ENCODE measurements around the gene TMEM60. TPM values are rescaled to one million over a fixed set of nuclear protein-coding genes. Genes with fewer than 3 reads are reported as not detected.

Gene TMEM60
- total and polyA plus RNA-seq, 2 of the 8 experiments (the other 6 are each of a cell fraction or from before 2014, with no cell fraction given): 22.1 to 29.2 TPM

GRCh38 chr7:77819021-77819420, 20.8 kb upstream of the TMEM60 start:
- H3K23me2 ChIP-seq (ENCODE audit: low read depth, low read length): no peaks in the 10 kb centered on the region
- no peak overlapping the region for H2BK12ac ChIP-seq (ENCODE audit: low read depth, low read length)
- H4K20me1 ChIP-seq (replicated peaks in 1 of 2; ENCODE audit: control insufficient read depth in 1 of 2, insufficient read depth in 2 of 2, low read length in 2 of 2): no peaks in the 10 kb centered on the region
- DNase-seq (ENCODE audit: low read depth in 1 of 2, low spot score in 2 of 2): no peak
- H2BK120ac ChIP-seq (replicated peaks; ENCODE audit: low read depth, low read length): no peak overlapping the region
- no peak for FAIRE-seq
- H3K79me2 ChIP-seq (ENCODE audit: control insufficient read depth in 1 of 2, insufficient read depth in 2 of 2, low read length in 2 of 2): peaks cover 0 to 16% of the 10 kb centered on the region in 2 experiments; a peak in 2 of 4 replicates
- H3K4ac ChIP-seq (replicated peaks; ENCODE audit: insufficient read length, low read depth, low read length): no peak overlapping the region
- no peak overlapping the region for H3K56ac ChIP-seq (replicated peaks; ENCODE audit: insufficient read length, low read depth, low read length)
- no peak overlapping the region for H3K18ac ChIP-seq (ENCODE audit: extremely low read depth, low read length)
- H3K27me3 ChIP-seq (replicated peaks in 1 of 4; ENCODE audit: control insufficient read depth in 3 of 4, extremely low read depth in 1 of 4, insufficient read depth in 3 of 4, low read length in 3 of 4): no peaks in the 10 kb centered on the region
- no peak overlapping the region for H4K91ac ChIP-seq (replicated peaks; ENCODE audit: insufficient read length, low read length)
- no peaks in the 10 kb centered on the region for H3K4me1 ChIP-seq (replicated peaks in 1 of 4; ENCODE audit: control insufficient read depth in 3 of 4, insufficient read depth in 4 of 4, low read length in 3 of 4)
- CTCF ChIA-PET (ENCODE audit: partially characterized antibody): no interaction called here
- POLR2A ChIA-PET (ENCODE audit: partially characterized antibody): no interaction called here
- H2AK5ac ChIP-seq (ENCODE audit: low read depth, low read length): no peak overlapping the region
- 0 out of 8 replicates have a peak, but pooled peaks cover 0 to 3% (median 0%) of the 10 kb centered on the region in 4 experiments for H3K36me3 ChIP-seq (ENCODE audit: control insufficient read depth in 2 of 4, insufficient read depth in 4 of 4, low read length in 3 of 4)
- no peak overlapping the region for H3K4me3 ChIP-seq (ENCODE audit: extremely low read depth in 1 of 4, insufficient read depth in 2 of 4, low read depth in 3 of 4, low read length in 4 of 4)
- H3K14ac ChIP-seq (ENCODE audit: insufficient read length): no peak overlapping the region
- H4K5ac ChIP-seq (ENCODE audit: insufficient read length, low read depth, low read length): no peak overlapping the region
- H2BK20ac ChIP-seq (ENCODE audit: low read length): no peak overlapping the region
- peaks cover 12 to 14% of the 10 kb centered on the region in 2 experiments; a peak in 3 of 4 replicates for H3K9me3 ChIP-seq (ENCODE audit: insufficient read depth in 2 of 2, low read depth in 1 of 2, low read length in 1 of 2)
- H3K27ac ChIP-seq (ENCODE audit: low read depth, low read length): no peak overlapping the region
- no peak overlapping the region for H4K8ac ChIP-seq (ENCODE audit: extremely low read depth, insufficient read depth, low read length)
- H3K79me1 ChIP-seq (ENCODE audit: low read depth, low read length): 0 out of 2 replicates have a peak, but pooled peaks cover 2% of the 10 kb centered on the region
- H2BK5ac ChIP-seq (ENCODE audit: low read depth, low read length): no peak overlapping the region
- H3K23ac ChIP-seq (ENCODE audit: insufficient read length): no peak overlapping the region
- no peak overlapping the region for H3K4me2 ChIP-seq (ENCODE audit: insufficient read depth in 1 of 2, low read depth in 2 of 2, low read length in 2 of 2)
- H2AFZ ChIP-seq (ENCODE audit: low read length): no peak overlapping the region
- no peak overlapping the region for H3K9ac ChIP-seq (replicated peaks in 1 of 4; ENCODE audit: extremely low read depth in 1 of 4, low read depth in 3 of 4, low read length in 3 of 4)
- H2BK15ac ChIP-seq (ENCODE audit: low read length): no peak overlapping the region
- TF ChIP-seq SIN3A (conservative IDR thresholded peaks at IDR 0.05 in 1 of 2, IDR thresholded peaks at IDR 0.05 in 1 of 2; ENCODE audit: low read depth in 1 of 2, low read length in 2 of 2) (no peak), MAFK (IDR thresholded peaks at IDR 0.05; ENCODE audit: low read depth, low read length) (no peak), CHD1 (IDR thresholded peaks at IDR 0.05; ENCODE audit: low read depth, low read length) (no peak), RBBP5 (IDR thresholded peaks at IDR 0.05; ENCODE audit: borderline replicate concordance, low read depth, low read length) (no peak), CREB1 (IDR thresholded peaks at IDR 0.05) (no peak), CHD2 (IDR thresholded peaks at IDR 0.05; ENCODE audit: low read length) (no peak), POLR2AphosphoS5 (IDR thresholded peaks at IDR 0.05; ENCODE audit: low read depth, low read length) (no peak), RAD21 (IDR thresholded peaks at IDR 0.05 in 1 of 2, conservative IDR thresholded peaks at IDR 0.05 in 1 of 2; ENCODE audit: low read depth in 2 of 2, low read length in 2 of 2) (no peak), EZH2 (IDR thresholded peaks at IDR 0.05; ENCODE audit: low read depth, low read length, severe bottlenecking) (no peak), MAX (IDR thresholded peaks at IDR 0.05) (no peak), SIX5 (IDR thresholded peaks at IDR 0.05; ENCODE audit: low read depth, low read length) (no peak), FOSL1 (IDR thresholded peaks at IDR 0.05; ENCODE audit: insufficient read depth, low read depth, low read length) (no peak), SAP30 (IDR thresholded peaks at IDR 0.05; ENCODE audit: insufficient read depth, insufficient replicate concordance, low read length) (no peak), BACH1 (IDR thresholded peaks at IDR 0.05; ENCODE audit: low read length) (no peak), POLR2A (IDR thresholded peaks at IDR 0.05; ENCODE audit: control extremely low read depth in 1 of 2, low read depth in 2 of 2, low read length in 2 of 2) (no peak), YY1 (IDR thresholded peaks at IDR 0.05; ENCODE audit: low read depth, low read length) (no peak)
